Measurements from ENCODE around the gene TSBP1. TPM values are rescaled to one million over a fixed set of nuclear protein-coding genes. Genes with fewer than 3 reads are reported as not detected.

Gene TSBP1
- total RNA-seq, 1 experiment from 2014 or later: not detected

- H2BK20ac ChIP-seq (ENCODE audit: low read depth, low read length, poor library complexity, severe bottlenecking): no peak overlapping the region
- no peaks in the 10 kb centered on the region for H3K9me3 ChIP-seq (ENCODE audit: control insufficient read depth, low read depth, low read length)
- peak overlapping the region in 1 of 2 experiments; percentile 5; a peak in 2 of 5 replicates for H3K4me3 Mint-ChIP-seq
- H3K4me1 Mint-ChIP-seq: peaks cover 4 to 9% of the 10 kb centered on the region in 2 experiments; a peak in 3 of 4 replicates
- no peak overlapping the region for H3K18ac ChIP-seq (ENCODE audit: insufficient read length, low read depth, low read length)
- H3K27me3 Mint-ChIP-seq (ENCODE audit: low read depth): no peaks in the 10 kb centered on the region; the same call in 1 of the 2 replicates
- no peak overlapping the region for H4K5ac ChIP-seq (ENCODE audit: insufficient read length, low read depth, low read length)
- no peak overlapping the region for H2BK15ac ChIP-seq (ENCODE audit: low read depth, low read length)
- no peaks in the 10 kb centered on the region for H4K20me1 ChIP-seq (ENCODE audit: control insufficient read depth, insufficient read depth, insufficient read length)
- H2BK12ac ChIP-seq (ENCODE audit: insufficient read length, low read depth, low read length): no peak overlapping the region
- H3K23ac ChIP-seq (ENCODE audit: insufficient read length, low read depth, low read length): no peak overlapping the region
- no peak overlapping the region for H3K4me2 ChIP-seq (ENCODE audit: insufficient read depth, insufficient read length, low read length)
- TF ChIP-seq CTCF (conservative IDR thresholded peaks at IDR 0.05): peak; percentile 95
- DNase-seq: peak; percentile 77
- no peak overlapping the region for H3K56ac ChIP-seq (ENCODE audit: insufficient read length, low read depth, low read length)
- H4K8ac ChIP-seq (replicated peaks; ENCODE audit: insufficient read length, low read depth, low read length): no peak overlapping the region
- H3K36me3 Mint-ChIP-seq (ENCODE audit: insufficient read depth in 1 of 3, low read depth in 3 of 3): peaks cover 0 to 12% (median 3%) of the 10 kb centered on the region in 3 experiments; a peak in 2 of 7 replicates
- H3K9me3 Mint-ChIP-seq: peaks cover 9 to 15% of the 10 kb centered on the region in 2 experiments
- H3K79me2 ChIP-seq (ENCODE audit: insufficient read depth, low read length): no peaks in the 10 kb centered on the region
- H3K79me1 ChIP-seq (ENCODE audit: insufficient read depth, low read depth, low read length, poor library complexity, severe bottlenecking): no peaks in the 10 kb centered on the region
- H3K27ac ChIP-seq (ENCODE audit: insufficient read length, low read depth, low read length): no peak overlapping the region
- peak overlapping the region in 1 of 3 experiments; percentile 13; a peak in 1 of 7 replicates for H3K27ac Mint-ChIP-seq
- no peaks in the 10 kb centered on the region for H3K27me3 ChIP-seq (ENCODE audit: insufficient read depth, low read length)
- H3K14ac ChIP-seq (ENCODE audit: insufficient read depth, low read length): no peak overlapping the region
- H3K23me2 ChIP-seq (ENCODE audit: insufficient read length, low read depth, low read length, poor library complexity, severe bottlenecking): no peaks in the 10 kb centered on the region
- no peak overlapping the region for H2AFZ ChIP-seq (ENCODE audit: low read length)
- no peak overlapping the region for H3K4ac ChIP-seq (ENCODE audit: low read depth, low read length)
- H2BK5ac ChIP-seq (ENCODE audit: insufficient read length, low read length): no peak overlapping the region
- no peak overlapping the region for H2BK120ac ChIP-seq (ENCODE audit: low read depth, low read length, poor library complexity, severe bottlenecking)
- H3T11ph ChIP-seq (ENCODE audit: low read length): no peak overlapping the region
- no peaks in the 10 kb centered on the region for H3K4me1 ChIP-seq (ENCODE audit: insufficient read depth, low read length)
- H3K9ac ChIP-seq (ENCODE audit: extremely low read depth, insufficient read length, low read length): no peak overlapping the region
- no CpG with 5 or more reads among the region's 14 CpGs for WGBS (ENCODE audit: extremely low coverage, insufficient read length, low lambda C conversion rate)
- no peak overlapping the region for H2AK5ac ChIP-seq (ENCODE audit: insufficient read length, low read length)
- H4K91ac ChIP-seq (ENCODE audit: insufficient read length, low read depth, low read length): no peak overlapping the region
Observed at GRCh38 chr6:32244946-32245398, 126.7 kb downstream of the TSBP1 start.

Measured in H9 (cell line).